PC-3 (cell line): ENCODE data around the gene SOX21. TPM values are rescaled to one million over a fixed set of nuclear protein-coding genes. Genes with fewer than 3 reads are reported as not detected.

Experiments used
- ATAC-seq: fragments of 200-7000 bp; cut with Tn5 transposase; 2 replicates; pipeline ENCODE4 v1.9.1; 2020; ENCODE audit warnings: mild to moderate bottlenecking, moderate library complexity
- BruUV-seq: library from RNA; stranded (reverse); fragments of 400-500 nt; replicated peaks from 2 replicates; lab custom pipeline; 2021; lab: Mats Ljungman, UMichigan
- CTCF ChIA-PET: fragments of 300-600 bp; sonication (Branson Sonifier 250); formaldehyde crosslinking; loops from one replicate; lab custom pipeline; 2022; ENCODE audit warnings: antibody characterized with exemption; lab: Charles Lee
- POLR2A ChIA-PET: fragments of 300-600 bp; sonication (Branson Sonifier 250); formaldehyde crosslinking; loops from one replicate; lab custom pipeline; 2022; ENCODE audit warnings: antibody characterized with exemption; ENCODE audit not compliant: unreplicated experiment; lab: Charles Lee
- DNase-seq: peaks from one replicate; pipeline ENCODE4 v3.0.0-alpha.2; 2015
- H2AFZ ChIP-seq: fragments of 300-600 bp; sonication (generic); 2 replicates; pipeline ENCODE4 v1.6.0; 2016; ENCODE audit warnings: antibody characterized with exemption, low read length
- H3F3A ChIP-seq: fragments of 300-600 bp; sonication (generic); one replicate; pipeline ENCODE4 v1.6.0; 2017; ENCODE audit warnings: antibody characterized with exemption, low read length, control low read depth, mild to moderate bottlenecking; ENCODE audit not compliant: unreplicated experiment
- H3K27ac ChIP-seq: fragments of 300-600 bp; sonication (generic); 2 replicates; pipeline ENCODE4 v1.5.1; 2016; ENCODE audit warnings: mild to moderate bottlenecking, low read length
- H3K27me3 ChIP-seq: fragments of 300-600 bp; sonication (generic); 2 replicates; pipeline ENCODE4 v1.6.1; 2016; ENCODE audit warnings: low read length, mixed read lengths
- H3K36me3 ChIP-seq: fragments of 300-600 bp; sonication (generic); 2 replicates; pipeline ENCODE4 v1.6.1; 2016; ENCODE audit warnings: low read depth, mixed run types, low read length, mixed read lengths
- H3K4me1 ChIP-seq: fragments of 300-600 bp; sonication (generic); 2 replicates; pipeline ENCODE4 v1.5.1; 2016; ENCODE audit warnings: low read length; ENCODE audit not compliant: insufficient read depth
- H3K4me2 ChIP-seq: fragments of 300-600 bp; sonication (generic); 2 replicates; pipeline ENCODE4 v1.6.0; 2016; ENCODE audit warnings: low read length
- H3K4me3 ChIP-seq: fragments of 300-600 bp; sonication (generic); 2 replicates; pipeline ENCODE4 v1.5.1; 2016; ENCODE audit warnings: mild to moderate bottlenecking, low read length, mixed read lengths
- H3K79me2 ChIP-seq: fragments of 300-600 bp; sonication (generic); 2 replicates; pipeline ENCODE4 v1.6.1; 2017; ENCODE audit warnings: low read length, mixed read lengths
- H3K9ac ChIP-seq: fragments of 300-600 bp; sonication (generic); 2 replicates; pipeline ENCODE4 v1.6.0; 2016; ENCODE audit warnings: mild to moderate bottlenecking, low read length
- H3K9me2 ChIP-seq: fragments of 300-600 bp; sonication (generic); replicated peaks from 2 replicates; pipeline ENCODE4 v1.6.1; 2016; ENCODE audit warnings: mixed run types, low read length, mixed read lengths
- H3K9me3 ChIP-seq: fragments of 300-600 bp; sonication (generic); 2 replicates; pipeline ENCODE4 v1.6.1; 2016; ENCODE audit warnings: low read length, mixed read lengths
- H4K20me1 ChIP-seq: fragments of 300-600 bp; sonication (generic); 2 replicates; pipeline ENCODE4 v1.6.1; 2016; ENCODE audit warnings: low read length, mixed read lengths
- EZH2 ChIP-seq: fragments of 300-600 bp; sonication (generic); IDR thresholded peaks from one replicate; pipeline ENCODE4 v1.6.1; 2017; ENCODE audit warnings: antibody characterized with exemption, mild to moderate bottlenecking, low read length; ENCODE audit not compliant: unreplicated experiment
- EZH2phosphoT487 ChIP-seq: fragments of 300-600 bp; sonication (generic); IDR thresholded peaks from 2 replicates; pipeline ENCODE4 v1.6.1; 2018; ENCODE audit warnings: mild to moderate bottlenecking, antibody characterized with exemption, low read length, borderline replicate concordance
- intact Hi-C: fragments of 100-400 bp; cut with micrococcal nuclease; formaldehyde crosslinking; loops from 2 replicates; pipeline ENCODE4 v1.9.0; 2023
- total RNA-seq: library from RNA; depleted of rRNA; stranded (reverse); fragments of >200 nt; gene quantifications from 2 replicates; pipeline ENCODE4 v1.2.3, GENCODE V29; 2014
- TF ChIP-seq, protein P1 (sequence below): fragments of 300-600 bp; sonication (generic); conservative IDR thresholded peaks from 2 replicates; pipeline ENCODE4 v1.5.1; 2017; ENCODE audit warnings: antibody characterized with exemption, low read depth, mild to moderate bottlenecking, low read length

Gene SOX21
- total RNA-seq, 1 experiment from 2014 or later, result 14.4 TPM

DNA sequence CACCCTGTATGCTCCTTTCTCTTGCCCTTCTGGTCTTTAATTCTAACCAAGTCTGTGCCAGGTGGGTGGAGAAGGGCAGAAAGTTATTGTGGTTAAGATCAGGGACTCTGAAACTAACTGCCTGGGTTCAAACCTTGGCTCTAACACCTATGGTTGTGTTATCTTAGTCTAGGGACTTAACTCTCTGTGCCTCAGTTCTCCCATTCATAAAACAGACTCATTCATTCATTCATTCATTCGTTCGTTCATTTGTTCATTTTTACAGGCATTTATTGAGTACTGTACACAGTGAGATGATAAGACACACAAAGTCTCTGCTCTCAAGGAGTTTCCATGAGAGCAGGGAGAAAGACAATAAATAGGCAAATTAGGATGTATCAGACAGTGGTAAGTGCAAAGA is 30.1 kb downstream of the SOX21 start:
- Histone ChIP-seq H3K9me3 (no peaks in the 10 kb centered on the region), H3K79me2 (no peaks in the 10 kb centered on the region), H3K27me3 (no peaks in the 10 kb centered on the region), H3K4me3 (no peak overlapping the region), H3K4me1 (peaks cover 10% of the 10 kb centered on the region), H3K9ac (no peak overlapping the region), H3K27ac (no peak overlapping the region), H2AFZ (no peak overlapping the region), H3K4me2 (no peak overlapping the region), H3F3A (no peaks in the 10 kb centered on the region), H3K9me2 (no peaks in the 10 kb centered on the region), H3K36me3 (no peaks in the 10 kb centered on the region), H4K20me1 (no peaks in the 10 kb centered on the region)
- intact Hi-C loops, result no loop called here
- BruUV-seq, result no TSS peak
- ChIA-PET POLR2A (no interaction called here), CTCF (no interaction called here)
- TF ChIP-seq EZH2phosphoT487 (no peak), EZH2 (no peak)
- TF ChIP-seq, protein P1, sequence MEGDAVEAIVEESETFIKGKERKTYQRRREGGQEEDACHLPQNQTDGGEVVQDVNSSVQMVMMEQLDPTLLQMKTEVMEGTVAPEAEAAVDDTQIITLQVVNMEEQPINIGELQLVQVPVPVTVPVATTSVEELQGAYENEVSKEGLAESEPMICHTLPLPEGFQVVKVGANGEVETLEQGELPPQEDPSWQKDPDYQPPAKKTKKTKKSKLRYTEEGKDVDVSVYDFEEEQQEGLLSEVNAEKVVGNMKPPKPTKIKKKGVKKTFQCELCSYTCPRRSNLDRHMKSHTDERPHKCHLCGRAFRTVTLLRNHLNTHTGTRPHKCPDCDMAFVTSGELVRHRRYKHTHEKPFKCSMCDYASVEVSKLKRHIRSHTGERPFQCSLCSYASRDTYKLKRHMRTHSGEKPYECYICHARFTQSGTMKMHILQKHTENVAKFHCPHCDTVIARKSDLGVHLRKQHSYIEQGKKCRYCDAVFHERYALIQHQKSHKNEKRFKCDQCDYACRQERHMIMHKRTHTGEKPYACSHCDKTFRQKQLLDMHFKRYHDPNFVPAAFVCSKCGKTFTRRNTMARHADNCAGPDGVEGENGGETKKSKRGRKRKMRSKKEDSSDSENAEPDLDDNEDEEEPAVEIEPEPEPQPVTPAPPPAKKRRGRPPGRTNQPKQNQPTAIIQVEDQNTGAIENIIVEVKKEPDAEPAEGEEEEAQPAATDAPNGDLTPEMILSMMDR, result no peak
- no peak for DNase-seq
- ATAC-seq, result no peak

DNA sequence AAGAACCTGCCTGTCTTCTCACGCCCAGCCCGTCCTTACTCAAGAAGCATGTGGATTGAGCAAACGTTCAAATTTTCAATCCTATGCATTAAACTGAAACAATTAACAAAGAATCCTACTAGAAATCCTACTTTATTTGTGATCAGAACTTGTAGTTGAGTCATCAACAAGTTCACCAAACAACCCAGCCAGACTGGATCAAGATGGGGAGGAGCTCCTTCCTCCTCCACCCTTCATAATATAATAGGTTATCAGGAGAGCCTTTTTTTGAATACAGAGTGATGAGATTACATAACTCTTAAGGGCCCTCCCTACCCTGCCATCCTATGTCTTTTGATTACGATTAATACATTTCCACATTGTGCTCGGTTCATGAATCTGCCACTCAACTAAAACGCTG is 32.7 kb downstream of the SOX21 start:
- DNase-seq (no peak), ATAC-seq (no peak; the same call in 1 of the 2 replicates)
- intact Hi-C loops, result no loop called here
- Histone ChIP-seq H3F3A (no peaks in the 10 kb centered on the region), H4K20me1 (no peaks in the 10 kb centered on the region), H3K36me3 (no peaks in the 10 kb centered on the region), H3K4me1 (peaks cover 10% of the 10 kb centered on the region), H3K27ac (no peak overlapping the region), H2AFZ (no peak overlapping the region), H3K9me3 (no peaks in the 10 kb centered on the region), H3K9ac (no peak overlapping the region), H3K27me3 (no peaks in the 10 kb centered on the region), H3K79me2 (no peaks in the 10 kb centered on the region), H3K4me2 (no peak overlapping the region), H3K9me2 (no peaks in the 10 kb centered on the region), H3K4me3 (no peak overlapping the region)
- no TSS peak for BruUV-seq
- TF ChIP-seq, protein P1, result no peak
- no peak for TF ChIP-seq EZH2
- ChIA-PET POLR2A (no interaction called here), CTCF (no interaction called here)

DNA sequence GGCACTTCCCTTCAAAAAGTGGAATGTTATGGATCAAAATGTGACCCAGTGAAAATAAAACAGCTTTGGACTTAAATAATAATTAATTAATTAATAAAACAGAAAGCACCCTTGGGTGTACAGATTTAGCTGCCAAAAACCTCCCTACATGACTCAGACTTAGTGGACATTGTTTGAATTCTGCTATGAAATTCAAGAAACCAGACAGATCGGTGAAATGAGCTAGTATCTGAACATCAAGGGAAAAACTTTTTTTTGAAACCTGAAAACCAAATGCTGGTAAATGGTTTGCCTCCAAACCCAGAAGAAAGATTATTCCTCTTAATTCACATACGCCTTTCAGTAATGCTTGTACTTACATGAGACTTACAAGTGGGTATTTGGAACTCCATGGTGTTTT is 33.5 kb downstream of the SOX21 start:
- intact Hi-C loops, result no loop called here

More for the DNA sequence above, 33.5 kb downstream of the SOX21 start:
- BruUV-seq, result no TSS peak
- H3K9me3 ChIP-seq, result no peaks in the 10 kb centered on the region
- no peak for TF ChIP-seq EZH2
- TF ChIP-seq, protein P1, result no peak
- TF ChIP-seq EZH2phosphoT487, result no peak
- ATAC-seq (peak; percentile 51; the same call in 1 of the 2 replicates), DNase-seq (peak; percentile 42)
- no peak overlapping the region for H3K4me3 ChIP-seq
- peak overlapping the region; percentile 23; the same call in 1 of the 2 replicates for H3K4me2 ChIP-seq
- H3K79me2 ChIP-seq, result no peaks in the 10 kb centered on the region
- no peaks in the 10 kb centered on the region for H3K36me3 ChIP-seq
- H3K9ac ChIP-seq, result no peak overlapping the region
- no peaks in the 10 kb centered on the region for H3K9me2 ChIP-seq
- ChIA-PET CTCF (no interaction called here), POLR2A (interaction anchor here (0.6 kb wide), 1 partner anchor 680 kb away, joined by 7 read pairs; no protein-coding TSS in a partner anchor)
- H3K27ac ChIP-seq, result no peak overlapping the region
- no peaks in the 10 kb centered on the region for H3K27me3 ChIP-seq
- H4K20me1 ChIP-seq, result no peaks in the 10 kb centered on the region
- peaks cover 10% of the 10 kb centered on the region for H3K4me1 ChIP-seq
- no peak overlapping the region for H2AFZ ChIP-seq
- H3F3A ChIP-seq, result no peaks in the 10 kb centered on the region
